C4-2B (cell line): ENCODE data around the gene HTR3B.

ENCODE experiments used
- H3K27ac ChIP-seq: fragments of 450-650 bp; 2 replicates; pipeline ENCODE4 v1.5.1; 2017
- ZFX ChIP-seq: fragments of 450-650 bp; IDR thresholded peaks from 2 replicates; pipeline ENCODE4 v1.6.1; 2017
- TF ChIP-seq, protein P1 (sequence below): fragments of 450-650 bp; conservative IDR thresholded peaks from 2 replicates; pipeline ENCODE4 v1.5.1; 2017; ENCODE audit warnings: mild to moderate bottlenecking

The HTR3B gene

DNA sequence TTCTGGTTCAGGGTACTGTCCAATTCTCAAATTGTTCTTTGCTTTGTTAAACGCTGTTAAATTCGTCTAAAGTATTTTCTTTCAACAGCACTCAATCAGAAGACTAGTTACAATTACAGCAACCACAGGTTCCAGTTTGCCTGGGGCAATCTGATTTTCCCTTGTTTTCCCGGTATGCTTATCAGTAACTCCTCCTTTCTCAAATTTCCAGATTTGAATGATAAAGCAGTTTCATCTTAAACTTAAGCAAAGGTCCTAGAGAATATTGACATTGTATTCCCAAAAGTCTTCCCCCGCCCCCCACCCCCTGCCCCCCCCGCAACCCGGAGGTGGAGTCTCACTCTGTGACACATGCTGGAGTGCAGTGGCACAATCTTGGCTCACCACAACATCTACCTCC, 18.7 kb upstream of the HTR3B start:
- no peak for TF ChIP-seq ZFX
- TF ChIP-seq, protein P1, sequence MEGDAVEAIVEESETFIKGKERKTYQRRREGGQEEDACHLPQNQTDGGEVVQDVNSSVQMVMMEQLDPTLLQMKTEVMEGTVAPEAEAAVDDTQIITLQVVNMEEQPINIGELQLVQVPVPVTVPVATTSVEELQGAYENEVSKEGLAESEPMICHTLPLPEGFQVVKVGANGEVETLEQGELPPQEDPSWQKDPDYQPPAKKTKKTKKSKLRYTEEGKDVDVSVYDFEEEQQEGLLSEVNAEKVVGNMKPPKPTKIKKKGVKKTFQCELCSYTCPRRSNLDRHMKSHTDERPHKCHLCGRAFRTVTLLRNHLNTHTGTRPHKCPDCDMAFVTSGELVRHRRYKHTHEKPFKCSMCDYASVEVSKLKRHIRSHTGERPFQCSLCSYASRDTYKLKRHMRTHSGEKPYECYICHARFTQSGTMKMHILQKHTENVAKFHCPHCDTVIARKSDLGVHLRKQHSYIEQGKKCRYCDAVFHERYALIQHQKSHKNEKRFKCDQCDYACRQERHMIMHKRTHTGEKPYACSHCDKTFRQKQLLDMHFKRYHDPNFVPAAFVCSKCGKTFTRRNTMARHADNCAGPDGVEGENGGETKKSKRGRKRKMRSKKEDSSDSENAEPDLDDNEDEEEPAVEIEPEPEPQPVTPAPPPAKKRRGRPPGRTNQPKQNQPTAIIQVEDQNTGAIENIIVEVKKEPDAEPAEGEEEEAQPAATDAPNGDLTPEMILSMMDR, result no peak
- peak overlapping the region; percentile 84 for H3K27ac ChIP-seq

DNA sequence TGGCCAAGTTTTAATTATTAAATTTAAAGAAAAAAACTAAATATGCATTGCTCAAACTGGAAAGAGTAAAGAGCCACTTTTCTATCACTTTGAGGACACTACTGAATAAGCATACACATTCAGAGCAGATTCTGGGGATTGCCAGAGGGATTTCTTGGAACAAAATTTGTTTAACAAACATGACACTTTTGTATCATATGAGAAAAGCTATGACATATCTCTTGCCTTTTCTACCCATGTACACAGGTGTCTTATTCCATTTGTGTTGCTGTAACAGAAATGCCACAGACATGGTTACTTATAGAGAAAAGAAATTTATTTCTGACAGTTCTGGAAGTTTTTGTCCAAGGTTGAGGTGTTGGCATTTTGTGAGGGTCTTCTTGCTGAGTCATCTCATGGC, 15.7 kb upstream of the HTR3B start:
- H3K27ac ChIP-seq, result no peak overlapping the region
- TF ChIP-seq, protein P1, result no peak

DNA sequence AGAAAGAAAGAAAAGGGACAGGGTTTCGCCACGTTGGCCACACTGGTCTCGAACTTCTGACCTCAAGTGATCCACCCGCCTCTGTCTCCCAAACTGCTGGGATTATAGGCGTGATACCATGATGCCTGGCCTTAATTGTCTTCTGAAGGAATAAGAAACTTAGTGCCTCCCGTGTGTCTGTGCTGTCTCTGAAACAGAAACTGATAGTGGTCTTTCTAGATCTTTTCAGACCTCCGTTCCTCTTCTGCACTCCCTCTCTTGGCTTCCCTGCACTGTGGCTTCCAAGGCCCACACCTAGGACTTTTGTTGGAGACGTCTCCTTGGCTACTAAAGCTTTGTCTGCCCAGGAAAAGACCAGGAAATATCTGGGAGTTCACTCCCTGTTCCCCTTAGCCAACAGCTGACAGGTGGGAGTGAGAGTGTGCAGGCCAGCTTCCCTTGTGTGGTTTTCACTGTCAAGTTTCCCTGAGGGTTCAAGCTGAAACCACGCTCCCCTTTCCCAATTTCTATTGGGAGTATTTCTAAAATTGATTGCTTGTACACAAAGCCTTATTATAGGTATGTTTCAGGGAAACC, 10.1 kb upstream of the HTR3B start:
- TF ChIP-seq, protein P1, result no peak
- TF ChIP-seq ZFX, result no peak
- 0 out of 2 replicates have a peak overlapping the region, but pooled peaks have one; percentile 8 for H3K27ac ChIP-seq

DNA sequence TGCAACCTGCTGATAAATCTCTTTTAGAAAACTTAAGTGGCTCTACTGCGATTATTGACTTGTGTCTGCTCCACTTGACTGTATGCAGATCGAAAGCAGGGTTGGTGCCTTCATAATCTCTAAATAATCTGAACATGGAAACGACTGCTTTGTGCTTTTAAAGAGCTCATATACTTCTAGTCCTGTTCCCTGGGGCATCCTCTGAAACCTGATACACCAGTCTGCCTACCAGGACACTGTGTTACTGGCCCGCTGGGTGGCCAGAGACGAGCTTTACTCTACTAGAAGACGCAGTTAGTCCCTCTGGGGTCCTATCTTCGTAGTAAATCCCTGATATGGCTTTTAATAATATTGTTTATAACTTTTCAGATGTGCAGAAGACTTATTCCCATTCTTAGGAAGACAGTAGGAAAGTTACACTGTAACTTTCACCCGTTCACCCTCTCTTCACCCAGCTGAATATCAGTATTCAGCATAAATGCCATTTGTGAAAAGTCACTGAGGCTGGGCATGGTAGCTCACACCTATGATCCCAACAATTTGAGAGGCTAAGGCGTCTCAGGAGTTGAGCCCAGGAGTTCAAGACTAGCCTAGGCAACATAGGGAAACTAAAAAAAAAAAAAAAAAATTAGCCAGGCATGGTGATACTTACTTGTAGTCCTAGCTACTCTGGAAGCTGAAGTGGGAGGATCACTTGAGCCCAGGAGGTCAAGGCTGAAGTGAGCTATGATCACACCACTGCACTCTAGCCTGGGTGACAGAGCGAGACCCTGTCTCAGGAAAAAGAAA, 9.0 kb upstream of the HTR3B start:
- TF ChIP-seq, protein P1, result no peak
- TF ChIP-seq ZFX, result no peak
- peak overlapping the region; percentile 34; the same call in 1 of the 2 replicates for H3K27ac ChIP-seq

DNA sequence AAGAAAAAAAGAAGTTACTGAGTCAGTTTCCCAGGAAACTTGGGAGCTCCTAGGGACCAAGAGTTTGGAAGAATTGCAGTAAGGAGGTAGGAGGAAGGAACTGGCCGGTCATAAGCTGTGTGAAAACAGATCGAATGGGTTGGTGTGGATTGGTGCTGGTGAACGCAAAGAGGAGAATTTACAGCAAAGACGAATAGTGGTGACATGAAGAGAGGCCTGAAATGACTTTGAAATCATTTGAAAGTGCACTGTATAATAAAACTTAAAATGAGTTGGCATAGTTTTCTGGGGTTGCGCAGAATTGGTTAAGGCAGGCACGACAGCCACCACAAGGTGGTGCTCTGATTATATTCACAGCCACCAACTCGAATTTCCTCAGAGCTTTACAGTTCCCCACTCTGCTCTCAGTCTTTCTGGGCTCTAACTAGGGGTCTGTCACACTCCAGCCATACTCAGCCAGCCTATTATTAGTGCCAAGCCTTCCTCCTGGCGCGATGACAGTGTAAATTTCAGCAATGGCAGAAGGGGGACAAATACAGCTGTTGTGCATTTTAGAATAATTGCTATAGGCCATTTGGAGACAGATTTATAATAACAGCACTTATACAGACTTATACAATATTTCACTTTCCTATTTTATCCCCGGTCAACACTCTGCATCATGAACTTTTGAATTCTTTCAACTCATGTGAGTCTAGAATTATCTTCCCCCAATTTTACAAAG, 8.3 kb upstream of the HTR3B start:
- H3K27ac ChIP-seq, result peak overlapping the region; percentile 34; the same call in 1 of the 2 replicates
- TF ChIP-seq ZFX, result no peak
- TF ChIP-seq, protein P1, result peak; percentile 87

DNA sequence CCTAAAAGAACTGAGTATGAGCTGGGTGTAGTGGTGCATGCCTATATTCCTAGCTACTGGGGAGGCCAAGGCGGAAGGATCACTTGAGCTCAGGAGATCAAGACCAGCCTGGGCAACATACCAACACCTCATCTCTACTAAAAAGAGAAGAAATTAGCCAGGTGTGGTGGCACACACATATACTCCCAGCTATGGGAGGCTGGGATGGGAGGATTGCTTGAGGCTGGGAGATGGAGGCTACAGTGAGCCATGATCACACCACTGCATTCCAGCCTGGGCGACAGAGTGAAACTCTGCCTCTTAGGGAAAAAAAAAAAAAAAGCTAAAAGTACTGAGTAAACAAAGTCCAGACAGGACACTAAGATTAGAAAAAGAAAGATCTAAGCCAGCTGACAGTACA, 3.5 kb upstream of the HTR3B start:
- TF ChIP-seq, protein P1, result no peak
- no peak for TF ChIP-seq ZFX
- H3K27ac ChIP-seq, result no peak overlapping the region

DNA sequence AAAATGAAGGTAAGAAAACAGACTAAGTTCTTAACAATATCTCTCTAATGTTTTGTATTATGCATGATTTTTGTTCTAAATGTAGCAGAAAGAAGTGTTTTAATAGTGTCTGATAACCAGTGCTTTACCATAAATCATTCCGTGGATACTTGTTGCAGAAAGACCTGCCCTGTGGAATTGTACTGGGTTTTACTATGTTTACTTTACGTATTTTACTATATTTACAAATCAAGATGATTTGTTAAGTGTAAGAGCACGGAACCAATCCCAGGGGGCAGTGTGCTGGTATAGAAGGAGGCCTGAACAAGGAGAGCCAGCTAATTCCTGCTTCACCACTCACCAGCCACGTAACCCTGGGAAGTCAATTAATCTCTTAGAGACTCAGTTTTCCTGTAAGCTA, 1.4 kb downstream of the HTR3B start:
- no peak for TF ChIP-seq ZFX
- TF ChIP-seq, protein P1, result peak; percentile 86
- peak overlapping the region; percentile 66; the same call in 1 of the 2 replicates for H3K27ac ChIP-seq
